ENCODE measurements around the gene SLC18A3. TPM values are rescaled to one million over a fixed set of nuclear protein-coding genes. Genes with fewer than 3 reads are reported as not detected.

SLC18A3 gene
- total RNA-seq, 1 donor from 2014 or later: 17.9 TPM

DNA sequence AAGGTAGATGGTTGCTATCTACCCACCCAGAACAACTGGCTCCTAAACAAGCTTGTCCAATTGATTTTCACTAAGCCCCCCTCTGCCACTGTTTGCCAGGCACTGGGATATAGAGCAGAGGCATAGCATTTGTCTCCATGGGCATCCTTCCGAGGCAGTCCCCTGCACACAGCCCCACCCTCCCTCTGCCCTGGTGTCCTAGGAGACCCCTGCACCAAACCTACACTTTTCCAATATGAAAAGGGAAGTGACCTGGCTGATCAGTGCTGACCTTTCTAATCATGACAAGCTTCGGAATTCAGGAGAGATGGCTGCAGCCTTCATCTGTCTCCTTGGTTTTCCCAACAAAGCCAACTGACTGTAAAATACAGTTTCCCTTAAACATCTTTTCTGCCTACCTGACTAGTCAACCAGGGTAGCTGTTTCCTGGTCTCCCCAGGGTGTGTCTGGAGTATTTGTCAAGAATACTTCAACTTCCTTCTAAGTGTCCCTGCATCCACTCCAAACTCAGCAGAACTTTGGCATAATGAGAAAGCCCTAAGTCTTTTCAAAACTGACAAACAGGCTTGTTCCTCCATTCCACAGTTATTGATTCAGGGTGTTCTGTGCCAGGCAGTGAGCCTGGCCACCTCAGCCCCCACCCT lies 7.6 kb upstream of the SLC18A3 start:
- Mint-ChIP-seq H3K4me3 (no peak overlapping the region), H3K27me3 (ENCODE audit: low read depth) (peaks cover 68% of the 10 kb centered on the region), H3K27ac (ENCODE audit: unreplicated experiment) (no peak overlapping the region), H3K9me3 (no peaks in the 10 kb centered on the region), H3K36me3 (ENCODE audit: low read depth) (no peaks in the 10 kb centered on the region), H3K4me1 (peaks cover 9% of the 10 kb centered on the region)
- DNase-seq (ENCODE audit: low read depth, low spot score): no peak
- TF ChIP-seq, protein P1, sequence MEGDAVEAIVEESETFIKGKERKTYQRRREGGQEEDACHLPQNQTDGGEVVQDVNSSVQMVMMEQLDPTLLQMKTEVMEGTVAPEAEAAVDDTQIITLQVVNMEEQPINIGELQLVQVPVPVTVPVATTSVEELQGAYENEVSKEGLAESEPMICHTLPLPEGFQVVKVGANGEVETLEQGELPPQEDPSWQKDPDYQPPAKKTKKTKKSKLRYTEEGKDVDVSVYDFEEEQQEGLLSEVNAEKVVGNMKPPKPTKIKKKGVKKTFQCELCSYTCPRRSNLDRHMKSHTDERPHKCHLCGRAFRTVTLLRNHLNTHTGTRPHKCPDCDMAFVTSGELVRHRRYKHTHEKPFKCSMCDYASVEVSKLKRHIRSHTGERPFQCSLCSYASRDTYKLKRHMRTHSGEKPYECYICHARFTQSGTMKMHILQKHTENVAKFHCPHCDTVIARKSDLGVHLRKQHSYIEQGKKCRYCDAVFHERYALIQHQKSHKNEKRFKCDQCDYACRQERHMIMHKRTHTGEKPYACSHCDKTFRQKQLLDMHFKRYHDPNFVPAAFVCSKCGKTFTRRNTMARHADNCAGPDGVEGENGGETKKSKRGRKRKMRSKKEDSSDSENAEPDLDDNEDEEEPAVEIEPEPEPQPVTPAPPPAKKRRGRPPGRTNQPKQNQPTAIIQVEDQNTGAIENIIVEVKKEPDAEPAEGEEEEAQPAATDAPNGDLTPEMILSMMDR (conservative IDR thresholded peaks at IDR 0.05): no peak

DNA sequence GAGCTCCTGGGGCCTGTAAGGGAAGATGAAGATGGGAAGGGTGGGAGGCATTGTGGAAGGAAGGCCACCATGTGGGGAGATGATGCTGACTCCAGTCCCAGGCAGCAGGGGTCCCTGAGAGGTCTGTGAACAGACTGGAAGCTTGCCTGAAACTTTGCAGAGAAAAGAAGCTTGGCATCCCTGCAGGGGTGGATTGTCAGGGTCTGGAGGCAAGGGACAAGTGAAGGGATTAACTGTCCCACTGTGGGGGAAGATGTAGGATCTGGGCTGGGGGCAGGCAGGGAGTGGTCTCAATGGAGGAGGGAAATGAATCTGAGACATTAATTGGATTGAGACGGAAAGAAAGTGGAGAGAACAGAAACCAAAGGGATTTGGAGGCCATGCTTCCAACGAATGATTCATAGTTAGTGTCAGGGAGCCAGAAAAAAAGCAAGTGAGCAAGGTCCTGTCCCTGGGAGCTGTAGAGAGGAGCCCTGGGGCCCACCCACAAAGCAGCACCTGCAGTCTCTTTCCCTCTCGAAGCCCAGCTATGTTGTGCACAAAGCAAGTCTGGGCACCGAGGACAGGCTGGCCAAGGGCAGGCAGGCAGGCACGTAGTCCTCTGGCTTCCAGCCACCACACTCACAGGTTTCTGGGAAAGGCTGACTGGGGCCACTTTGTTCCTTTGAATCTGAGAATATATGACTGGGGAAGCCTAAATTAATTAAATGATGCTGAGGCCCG lies 4.7 kb upstream of the SLC18A3 start:
- H3K9me3 Mint-ChIP-seq: no peaks in the 10 kb centered on the region

DNA sequence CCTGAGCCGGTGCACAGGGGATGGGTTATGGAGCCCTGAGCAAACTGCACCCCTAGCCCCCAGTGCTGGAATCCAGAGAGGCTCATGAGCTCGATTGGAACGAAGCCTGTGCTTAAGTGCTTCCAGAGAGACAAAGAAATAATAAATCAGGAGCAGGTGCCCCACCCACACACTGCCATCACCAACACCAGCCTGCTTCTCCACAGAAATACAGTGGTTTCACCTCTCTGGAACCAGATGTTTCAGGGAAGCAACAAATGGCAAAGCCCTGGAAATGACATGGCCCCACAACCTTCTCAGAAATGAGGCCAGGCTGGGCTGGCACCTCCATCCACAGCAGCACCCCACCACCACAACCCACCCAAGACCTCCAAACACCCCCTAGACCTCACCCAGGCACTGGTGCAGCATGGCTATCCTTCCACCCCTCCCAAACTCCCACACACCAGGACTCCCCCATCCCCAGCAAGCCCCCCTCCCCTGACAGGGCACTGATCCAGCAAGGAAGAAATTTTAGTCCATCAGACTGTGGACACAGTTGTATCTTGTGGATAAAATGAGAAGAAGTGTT lies 4.1 kb upstream of the SLC18A3 start:
- H3K4me1 Mint-ChIP-seq: peaks cover 21% of the 10 kb centered on the region
- DNase-seq (ENCODE audit: low read depth, low spot score): no peak
- H3K27me3 Mint-ChIP-seq (ENCODE audit: low read depth): peaks cover 88% of the 10 kb centered on the region
- no peaks in the 10 kb centered on the region for H3K9me3 Mint-ChIP-seq
- no peaks in the 10 kb centered on the region for H3K36me3 Mint-ChIP-seq (ENCODE audit: low read depth)
- H3K27ac Mint-ChIP-seq (ENCODE audit: unreplicated experiment): no peak overlapping the region
- H3K4me3 Mint-ChIP-seq: no peak overlapping the region
- TF ChIP-seq, protein P1 (conservative IDR thresholded peaks at IDR 0.05): no peak

More for the DNA sequence above, 4.7 kb upstream of the SLC18A3 start:
- no peak for DNase-seq (ENCODE audit: low read depth, low spot score)
- Mint-ChIP-seq H3K4me3 (no peak overlapping the region), H3K27me3 (ENCODE audit: low read depth) (peaks cover 91% of the 10 kb centered on the region), H3K36me3 (ENCODE audit: low read depth) (no peaks in the 10 kb centered on the region), H3K27ac (ENCODE audit: unreplicated experiment) (no peak overlapping the region), H3K4me1 (peaks cover 21% of the 10 kb centered on the region)
- TF ChIP-seq, protein P1 (conservative IDR thresholded peaks at IDR 0.05): no peak

DNA sequence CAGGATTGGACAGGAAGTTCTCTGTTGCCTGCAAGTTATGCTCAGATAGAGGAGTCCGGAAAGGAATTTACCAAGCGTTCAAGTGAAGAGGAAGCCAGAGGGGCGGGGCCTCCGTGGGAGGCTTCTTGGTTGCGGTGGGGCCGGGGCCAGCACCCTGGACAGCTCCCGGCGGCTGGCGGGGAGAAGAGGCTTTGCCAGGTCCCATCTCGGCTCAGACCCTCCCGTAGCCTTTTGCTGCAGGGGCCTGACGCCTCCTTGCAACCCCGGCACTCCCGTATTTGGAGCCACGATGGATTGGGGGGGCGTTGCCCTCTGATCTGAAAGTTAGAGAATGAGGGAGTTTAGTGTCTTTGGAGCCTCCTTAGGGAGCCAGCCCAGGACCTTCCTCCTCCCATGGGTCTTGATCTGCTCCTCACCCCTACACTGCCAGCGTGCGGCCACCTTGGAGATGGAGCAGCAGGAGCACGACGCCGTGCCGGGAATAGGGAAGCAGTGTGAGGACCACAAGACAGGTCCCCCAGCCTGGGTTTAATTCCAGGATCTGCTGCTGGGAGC lies 3.1 kb upstream of the SLC18A3 start:
- H3K36me3 Mint-ChIP-seq (ENCODE audit: low read depth): peaks cover 2% of the 10 kb centered on the region
- H3K27ac Mint-ChIP-seq (ENCODE audit: unreplicated experiment): no peak overlapping the region
- peaks cover 23% of the 10 kb centered on the region for H3K4me1 Mint-ChIP-seq
- peak; percentile 79 for DNase-seq (ENCODE audit: low read depth, low spot score)
- TF ChIP-seq, protein P1 (conservative IDR thresholded peaks at IDR 0.05): no peak
- peak overlapping the region; percentile 76 for H3K4me3 Mint-ChIP-seq
- peaks cover 92% of the 10 kb centered on the region for H3K27me3 Mint-ChIP-seq (ENCODE audit: low read depth)
- H3K9me3 Mint-ChIP-seq: no peaks in the 10 kb centered on the region

DNA sequence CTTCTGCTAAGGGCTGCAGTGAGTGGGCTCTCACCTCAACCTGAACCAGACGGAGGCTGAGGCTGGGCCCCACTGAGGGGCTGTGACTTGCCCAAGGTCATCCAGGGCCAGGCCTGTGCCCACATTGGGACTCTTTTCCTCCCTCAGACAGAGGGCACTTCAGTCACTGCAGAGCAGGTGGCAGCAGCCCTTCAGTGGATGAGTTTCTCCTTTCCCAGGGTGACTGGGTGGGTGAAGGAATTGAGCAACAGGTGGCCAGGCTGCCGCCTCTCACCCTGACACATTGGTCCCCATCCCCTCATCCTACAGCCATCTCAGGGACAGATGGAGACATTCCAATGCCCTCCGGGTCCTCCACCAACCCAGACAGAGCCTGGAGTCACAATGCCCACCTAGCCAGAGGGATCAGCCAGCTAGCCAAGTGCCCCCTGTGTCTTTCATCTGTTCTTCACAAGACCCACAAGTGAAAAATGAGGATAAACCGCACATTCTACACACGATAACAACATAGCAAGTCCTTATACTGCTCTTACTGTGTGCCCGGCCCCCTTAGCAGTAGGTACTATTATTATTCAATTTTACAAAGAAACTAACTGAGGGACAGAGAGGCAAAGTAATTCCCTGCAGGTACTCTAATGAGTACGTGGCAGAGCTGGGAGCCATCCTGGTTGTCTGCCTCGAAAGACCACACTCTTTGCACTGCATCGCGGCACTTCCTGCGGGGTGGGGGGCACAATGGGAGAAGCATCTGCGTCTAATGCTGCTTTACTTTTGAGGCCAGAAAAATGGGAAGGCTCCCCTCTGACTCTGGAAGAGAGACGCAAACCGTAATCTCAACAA lies 1.7 kb upstream of the SLC18A3 start:
- H3K4me3 Mint-ChIP-seq: peak overlapping the region; percentile 82
- no peak overlapping the region for H3K27ac Mint-ChIP-seq (ENCODE audit: unreplicated experiment)
- DNase-seq (ENCODE audit: low read depth, low spot score): no peak
- H3K4me1 Mint-ChIP-seq: peaks cover 35% of the 10 kb centered on the region
- no peaks in the 10 kb centered on the region for H3K9me3 Mint-ChIP-seq
- peaks cover 92% of the 10 kb centered on the region for H3K27me3 Mint-ChIP-seq (ENCODE audit: low read depth)
- TF ChIP-seq, protein P1 (conservative IDR thresholded peaks at IDR 0.05): no peak
- H3K36me3 Mint-ChIP-seq (ENCODE audit: low read depth): peaks cover 6% of the 10 kb centered on the region
